Spinal cord (tissue), 10 donors: ENCODE measurements around the gene STRIP2. TPM values are rescaled to one million over a fixed set of nuclear protein-coding genes. Genes with fewer than 3 reads are reported as not detected.
"Not testable (repeated sequence)": the region's sequence is repeated elsewhere in the genome, so short reads cannot be mapped to it uniquely, and the experiment has no call there.

ENCODE experiments used
- DNase-seq, 6 donors: peaks; one replicate each; pipeline versions ENCODE4 v3.0.0 to v3.0.0-alpha.2; 2013 to 2015; ENCODE audit warnings: low spot score in 6 of 6, low read depth in 4 of 6
- H3K27ac ChIP-seq: one replicate; pipeline ENCODE4 v1.5.1; 2013; ENCODE audit warnings: low read depth, low read length, control low read depth
- H3K27me3 ChIP-seq: one replicate; pipeline ENCODE4 v1.6.1; 2013; ENCODE audit warnings: low read length; ENCODE audit not compliant: control insufficient read depth, insufficient read depth
- H3K36me3 ChIP-seq: one replicate; pipeline ENCODE4 v1.6.1; 2013; ENCODE audit warnings: low read length; ENCODE audit not compliant: control insufficient read depth, insufficient read depth
- H3K4me1 ChIP-seq: one replicate; pipeline ENCODE4 v1.6.1; 2013; ENCODE audit warnings: low read length; ENCODE audit not compliant: control insufficient read depth, insufficient read depth
- H3K4me3 ChIP-seq: one replicate; pipeline ENCODE4 v1.5.1; 2013; ENCODE audit warnings: low read depth, low read length, control low read depth
- H3K9me3 ChIP-seq: one replicate; pipeline ENCODE4 v1.6.1; 2013; ENCODE audit warnings: low read length; ENCODE audit not compliant: control insufficient read depth, insufficient read depth
- WGBS: methylation state at CpG from one replicate; pipeline ENCODE4 v1.1.5; 2013; ENCODE audit warnings: missing lambda C conversion rate; ENCODE audit not compliant: insufficient coverage; 5-methylcytosine and 5-hydroxymethylcytosine counted together
- polyA plus RNA-seq, 2 donors: library from polyadenylated mRNA; unstranded; fragments of 120-200 nt; gene quantifications; one replicate each; pipeline ENCODE4 v1.2.1, GENCODE V29; 2013; ENCODE audit not compliant: insufficient read length in 2 of 2
- total RNA-seq, 2 donors: library from RNA; depleted of rRNA in 1 of 2; stranded (reverse); fragments of 120-200 nt in 1 of 2; fragments of >200 nt in 1 of 2; gene quantifications; one replicate each; pipeline versions ENCODE4 v1.2.3 to v1.2.4, GENCODE V29; 2013 to 2014
- donor health status: healthy.

The STRIP2 gene
- total and polyA plus RNA-seq, 4 donors = 16.0 to 24.2 (median 18.1) TPM

- no peak for DNase-seq
- WGBS = no CpG with 5 or more reads among the region's 2 CpGs
- no peak overlapping the region for H3K27ac ChIP-seq
These were observed 41.0 kb upstream of the STRIP2 start for GRCh38 chr7:129393255-129393654.

GRCh38 chr7:129394101-129394500 lies 40.1 kb upstream of the STRIP2 start:
- Histone ChIP-seq H3K27ac (no peak overlapping the region), H3K9me3 (no peaks in the 10 kb centered on the region), H3K27me3 (no peaks in the 10 kb centered on the region), H3K4me1 (no peaks in the 10 kb centered on the region), H3K36me3 (no peaks in the 10 kb centered on the region), H3K4me3 (no peak overlapping the region)
- no CpG with 5 or more reads among the region's 4 CpGs for WGBS
- no peak for DNase-seq

More at GRCh38 chr7:129393255-129393654, 41.0 kb upstream of the STRIP2 start:
- Histone ChIP-seq H3K4me1 (no peaks in the 10 kb centered on the region), H3K27me3 (no peaks in the 10 kb centered on the region), H3K36me3 (no peaks in the 10 kb centered on the region), H3K9me3 (no peaks in the 10 kb centered on the region), H3K4me3 (no peak overlapping the region)

GRCh38 chr7:129394982-129395914 lies 39.0 kb upstream of the STRIP2 start:
- Histone ChIP-seq H3K27me3 (no peaks in the 10 kb centered on the region), H3K27ac (no peak overlapping the region), H3K36me3 (no peaks in the 10 kb centered on the region), H3K4me1 (no peaks in the 10 kb centered on the region), H3K4me3 (no peak overlapping the region), H3K9me3 (no peaks in the 10 kb centered on the region)
- WGBS = 83% methylated on average over 1 of the region's 4 CpGs
- DNase-seq = no peak

GRCh38 chr7:129401228-129401966 lies 32.8 kb upstream of the STRIP2 start:
- peaks cover 8% of the 10 kb centered on the region for H3K36me3 ChIP-seq
- no peak overlapping the region for H3K27ac ChIP-seq
- no peaks in the 10 kb centered on the region for H3K27me3 ChIP-seq
- H3K4me3 ChIP-seq = no peak overlapping the region
- WGBS = no CpG with 5 or more reads among the region's 1 CpG
- no peak for DNase-seq
- H3K4me1 ChIP-seq = no peaks in the 10 kb centered on the region
- no peaks in the 10 kb centered on the region for H3K9me3 ChIP-seq

DNA sequence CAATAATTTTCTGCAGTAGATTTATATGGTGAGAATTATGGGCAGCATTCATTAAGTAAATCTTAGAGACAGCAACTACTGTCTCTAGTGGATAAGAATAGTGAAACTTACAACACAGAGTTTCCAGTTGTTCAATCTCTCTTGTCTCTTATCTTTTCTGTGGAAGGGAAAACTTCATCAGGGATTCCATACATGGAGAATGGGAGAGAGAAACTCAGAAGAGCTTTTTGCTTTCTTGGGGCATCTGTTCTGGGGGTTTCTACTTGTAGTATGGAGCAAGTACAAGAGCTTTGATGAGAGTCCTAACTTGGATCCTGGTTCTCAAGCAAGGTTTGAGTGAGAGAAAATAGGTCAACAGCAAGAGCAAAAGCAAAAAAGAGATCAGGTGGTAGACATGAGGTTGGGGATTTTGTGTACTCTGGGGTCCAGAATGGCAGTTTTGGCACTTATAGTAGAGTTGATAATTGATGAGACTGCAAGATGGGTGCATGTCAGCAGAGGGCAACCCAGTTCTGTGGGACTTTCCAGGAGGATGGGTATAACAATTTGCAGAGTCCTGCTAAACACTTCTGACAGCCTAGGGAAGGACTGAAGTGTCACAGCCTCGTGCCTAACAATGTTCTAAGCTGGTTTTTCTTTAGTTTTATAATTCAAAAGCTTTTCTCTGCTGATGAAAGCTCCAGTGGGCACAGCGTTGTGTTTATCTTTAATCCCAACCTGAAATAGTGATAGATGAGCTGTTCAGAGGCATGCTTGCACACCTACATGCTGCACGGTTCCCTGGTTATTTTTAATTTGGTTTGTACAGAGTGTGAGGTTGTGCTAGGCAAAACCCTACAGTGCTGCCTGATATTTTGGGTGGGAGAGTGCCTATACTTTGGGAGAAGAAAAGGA lies 32.0 kb upstream of the STRIP2 start:
- Histone ChIP-seq H3K36me3 (peaks cover 11% of the 10 kb centered on the region), H3K4me3 (no peak overlapping the region), H3K27me3 (no peaks in the 10 kb centered on the region), H3K27ac (no peak overlapping the region), H3K4me1 (no peaks in the 10 kb centered on the region), H3K9me3 (no peaks in the 10 kb centered on the region)
- no peak for DNase-seq
- 80% methylated on average over 1 of the region's 3 CpGs for WGBS

- H3K27me3 ChIP-seq = no peaks in the 10 kb centered on the region
- no peaks in the 10 kb centered on the region for H3K9me3 ChIP-seq
- no peaks in the 10 kb centered on the region for H3K4me1 ChIP-seq
- no peak overlapping the region for H3K27ac ChIP-seq
- H3K36me3 ChIP-seq = peaks cover 11% of the 10 kb centered on the region
- no peak for DNase-seq
- H3K4me3 ChIP-seq = no peak overlapping the region
These were observed 28.7 kb upstream of the STRIP2 start for GRCh38 chr7:129405527-129405926.

GRCh38 chr7:129410238-129410637 lies 24.0 kb upstream of the STRIP2 start:
- peaks cover 16% of the 10 kb centered on the region for H3K36me3 ChIP-seq
- DNase-seq, H3K4me3 ChIP-seq, H3K9me3 ChIP-seq, H3K27ac ChIP-seq, H3K27me3 ChIP-seq, H3K4me1 ChIP-seq: not testable (repeated sequence)
- WGBS = 80% methylated on average over 6 of the region's 8 CpGs

- H3K36me3 ChIP-seq = peaks cover 20% of the 10 kb centered on the region
- H3K4me3 ChIP-seq = no peak overlapping the region
- H3K9me3 ChIP-seq = no peaks in the 10 kb centered on the region
- no peaks in the 10 kb centered on the region for H3K27me3 ChIP-seq
- 100% methylated on average over 3 of the region's 4 CpGs for WGBS
- no peaks in the 10 kb centered on the region for H3K4me1 ChIP-seq
- H3K27ac ChIP-seq = no peak overlapping the region
- no peak for DNase-seq
These were observed 21.7 kb upstream of the STRIP2 start for GRCh38 chr7:129412501-129412900.

DNA sequence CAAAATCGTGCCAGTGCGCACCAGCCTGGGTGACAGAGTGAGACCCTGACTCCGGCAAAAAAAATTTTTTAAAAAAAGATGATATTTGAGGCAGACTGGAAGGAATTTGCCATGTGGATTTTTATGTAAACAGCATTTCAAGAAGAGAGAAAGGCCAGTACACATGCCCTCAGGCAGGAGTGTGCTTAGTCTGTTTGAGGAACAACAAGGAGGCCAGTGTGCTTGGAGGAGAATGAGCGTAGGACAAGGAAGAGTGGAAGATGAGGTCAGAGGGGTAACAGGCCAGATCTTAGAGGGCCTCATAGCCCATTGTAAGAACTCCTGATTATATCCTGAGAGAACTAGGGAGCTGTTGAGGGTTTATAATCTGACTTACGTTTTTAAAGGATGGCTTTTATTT lies 17.2 kb upstream of the STRIP2 start:
- Histone ChIP-seq H3K4me3 (no peak overlapping the region), H3K4me1 (no peaks in the 10 kb centered on the region), H3K36me3 (peaks cover 22% of the 10 kb centered on the region), H3K9me3 (no peaks in the 10 kb centered on the region), H3K27ac (no peak overlapping the region), H3K27me3 (no peaks in the 10 kb centered on the region)
- DNase-seq = no peak
- 86% methylated on average over 4 of the region's 5 CpGs for WGBS
